K562 (cell line): ENCODE results near the gene ERGIC3.

Experiments
- DMBX1 ChIP-seq: fragments of 250-450 bp; sonication (Bioruptor Pico); IDR thresholded peaks from 2 replicates; pipeline ENCODE4 v1.8.0; 2022; ENCODE audit warnings: inconsistent platforms, mild to moderate bottlenecking, moderate library complexity, borderline replicate concordance
- ELF4 ChIP-seq: fragments of 450-650 bp; formaldehyde crosslinking; IDR thresholded peaks from 2 replicates; pipeline ENCODE4 v1.4.0; 2022; ENCODE audit warnings: missing genetic modification characterization
- POLR2A ChIP-seq: fragments of 450-650 bp; conservative IDR thresholded peaks from 2 replicates; pipeline ENCODE4 v1.6.1; 2016
- SMC3 ChIP-seq: conservative IDR thresholded peaks from 2 replicates; pipeline ENCODE4 v1.6.1; 2011; ENCODE audit warnings: low read depth, low read length, improper control_type of control experiment; ENCODE audit not compliant: insufficient read depth
- ZNF124 ChIP-seq: sonication (generic); formaldehyde crosslinking; IDR thresholded peaks from 2 replicates; pipeline ENCODE4 v1.8.1; 2022; ENCODE audit warnings: missing genetic modification reagents
- TF ChIP-seq, protein P1 (sequence below), 3 experiments: IDR thresholded peaks in 2 of 3; conservative IDR thresholded peaks in 1 of 3; 2 replicates each; pipeline ENCODE4 v1.5.1; 2011 to 2012; ENCODE audit warnings: low read length in 3 of 3, mild to moderate bottlenecking in 3 of 3, control low read depth in 2 of 3, improper control_type of control experiment in 1 of 3, inconsistent platforms in 1 of 3, low read depth in 1 of 3, mixed read lengths in 1 of 3, moderate library complexity in 1 of 3; ENCODE audit not compliant: insufficient read depth in 2 of 3
- TF ChIP-seq, protein P2 (sequence below): sonication (generic); formaldehyde crosslinking; IDR thresholded peaks from 2 replicates; pipeline ENCODE4 v1.9.0; 2022; ENCODE audit warnings: mild to moderate bottlenecking, missing genetic modification reagents
- TF ChIP-seq, protein P3 (sequence below), 2 experiments: fragments of 150-350 bp in 1 of 2; IDR thresholded peaks; 2 replicates each; pipeline ENCODE4 v1.6.1; 2012 to 2016; ENCODE audit warnings: low read depth in 2 of 2, low read length in 2 of 2, mild to moderate bottlenecking in 1 of 2, moderate library complexity in 1 of 2
- TF ChIP-seq, protein P4 (sequence below): sonication (generic); formaldehyde crosslinking; IDR thresholded peaks from 2 replicates; pipeline ENCODE4 v1.8.0; 2022; ENCODE audit warnings: missing genetic modification reagents, mild to moderate bottlenecking, borderline replicate concordance
- TF ChIP-seq, protein P5 (sequence below): fragments of 250-450 bp; sonication (Bioruptor Pico); IDR thresholded peaks from 2 replicates; pipeline ENCODE4 v1.5.0; 2022; ENCODE audit warnings: mild to moderate bottlenecking
- TF ChIP-seq, protein P6 (sequence below): fragments of 250-450 bp; sonication (Bioruptor Pico); IDR thresholded peaks from 2 replicates; pipeline ENCODE4 v1.4.0; 2020; ENCODE audit warnings: mild to moderate bottlenecking, moderate library complexity
- TF ChIP-seq, protein P7 (sequence below): fragments of 250-450 bp; sonication (Bioruptor Pico); IDR thresholded peaks from 2 replicates; pipeline ENCODE4 v1.4.0; 2020; ENCODE audit warnings: borderline replicate concordance

DNA sequence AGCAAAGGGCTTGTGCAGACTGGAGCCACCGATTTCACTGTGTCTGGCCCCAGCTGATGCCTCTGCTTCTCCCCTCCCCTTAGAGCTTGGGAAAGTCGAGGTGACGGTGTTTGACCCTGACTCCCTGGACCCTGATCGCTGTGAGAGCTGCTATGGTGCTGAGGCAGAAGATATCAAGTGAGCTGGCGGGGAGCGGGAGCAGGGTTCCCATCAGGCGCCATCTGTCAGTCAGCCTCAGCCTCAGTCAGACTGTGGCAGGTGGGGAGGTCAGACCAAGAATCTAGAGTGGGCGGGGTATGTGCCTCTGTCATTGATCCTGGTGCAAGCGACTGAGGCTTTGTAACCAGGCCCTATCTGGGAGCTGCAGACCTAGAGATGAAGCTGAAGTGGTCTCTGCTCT, 5.5 kb downstream of the ERGIC3 start:
- TF ChIP-seq, protein P1, sequence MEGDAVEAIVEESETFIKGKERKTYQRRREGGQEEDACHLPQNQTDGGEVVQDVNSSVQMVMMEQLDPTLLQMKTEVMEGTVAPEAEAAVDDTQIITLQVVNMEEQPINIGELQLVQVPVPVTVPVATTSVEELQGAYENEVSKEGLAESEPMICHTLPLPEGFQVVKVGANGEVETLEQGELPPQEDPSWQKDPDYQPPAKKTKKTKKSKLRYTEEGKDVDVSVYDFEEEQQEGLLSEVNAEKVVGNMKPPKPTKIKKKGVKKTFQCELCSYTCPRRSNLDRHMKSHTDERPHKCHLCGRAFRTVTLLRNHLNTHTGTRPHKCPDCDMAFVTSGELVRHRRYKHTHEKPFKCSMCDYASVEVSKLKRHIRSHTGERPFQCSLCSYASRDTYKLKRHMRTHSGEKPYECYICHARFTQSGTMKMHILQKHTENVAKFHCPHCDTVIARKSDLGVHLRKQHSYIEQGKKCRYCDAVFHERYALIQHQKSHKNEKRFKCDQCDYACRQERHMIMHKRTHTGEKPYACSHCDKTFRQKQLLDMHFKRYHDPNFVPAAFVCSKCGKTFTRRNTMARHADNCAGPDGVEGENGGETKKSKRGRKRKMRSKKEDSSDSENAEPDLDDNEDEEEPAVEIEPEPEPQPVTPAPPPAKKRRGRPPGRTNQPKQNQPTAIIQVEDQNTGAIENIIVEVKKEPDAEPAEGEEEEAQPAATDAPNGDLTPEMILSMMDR (IDR thresholded peaks at IDR 0.05 in 2 of 3, conservative IDR thresholded peaks at IDR 0.05 in 1 of 3; ENCODE audit: insufficient read depth in 2 of 3, low read depth in 1 of 3, low read length in 3 of 3), result no peak
- TF ChIP-seq, protein P2, sequence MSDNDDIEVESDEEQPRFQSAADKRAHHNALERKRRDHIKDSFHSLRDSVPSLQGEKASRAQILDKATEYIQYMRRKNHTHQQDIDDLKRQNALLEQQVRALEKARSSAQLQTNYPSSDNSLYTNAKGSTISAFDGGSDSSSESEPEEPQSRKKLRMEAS (CRISPR knock-in tag), result no peak
- TF ChIP-seq, protein P3, sequence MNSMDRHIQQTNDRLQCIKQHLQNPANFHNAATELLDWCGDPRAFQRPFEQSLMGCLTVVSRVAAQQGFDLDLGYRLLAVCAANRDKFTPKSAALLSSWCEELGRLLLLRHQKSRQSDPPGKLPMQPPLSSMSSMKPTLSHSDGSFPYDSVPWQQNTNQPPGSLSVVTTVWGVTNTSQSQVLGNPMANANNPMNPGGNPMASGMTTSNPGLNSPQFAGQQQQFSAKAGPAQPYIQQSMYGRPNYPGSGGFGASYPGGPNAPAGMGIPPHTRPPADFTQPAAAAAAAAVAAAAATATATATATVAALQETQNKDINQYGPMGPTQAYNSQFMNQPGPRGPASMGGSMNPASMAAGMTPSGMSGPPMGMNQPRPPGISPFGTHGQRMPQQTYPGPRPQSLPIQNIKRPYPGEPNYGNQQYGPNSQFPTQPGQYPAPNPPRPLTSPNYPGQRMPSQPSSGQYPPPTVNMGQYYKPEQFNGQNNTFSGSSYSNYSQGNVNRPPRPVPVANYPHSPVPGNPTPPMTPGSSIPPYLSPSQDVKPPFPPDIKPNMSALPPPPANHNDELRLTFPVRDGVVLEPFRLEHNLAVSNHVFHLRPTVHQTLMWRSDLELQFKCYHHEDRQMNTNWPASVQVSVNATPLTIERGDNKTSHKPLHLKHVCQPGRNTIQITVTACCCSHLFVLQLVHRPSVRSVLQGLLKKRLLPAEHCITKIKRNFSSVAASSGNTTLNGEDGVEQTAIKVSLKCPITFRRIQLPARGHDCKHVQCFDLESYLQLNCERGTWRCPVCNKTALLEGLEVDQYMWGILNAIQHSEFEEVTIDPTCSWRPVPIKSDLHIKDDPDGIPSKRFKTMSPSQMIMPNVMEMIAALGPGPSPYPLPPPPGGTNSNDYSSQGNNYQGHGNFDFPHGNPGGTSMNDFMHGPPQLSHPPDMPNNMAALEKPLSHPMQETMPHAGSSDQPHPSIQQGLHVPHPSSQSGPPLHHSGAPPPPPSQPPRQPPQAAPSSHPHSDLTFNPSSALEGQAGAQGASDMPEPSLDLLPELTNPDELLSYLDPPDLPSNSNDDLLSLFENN (IDR thresholded peaks at IDR 0.05; ENCODE audit: low read depth in 2 of 2, low read length in 2 of 2), result no peak
- TF ChIP-seq SMC3, result no peak
- TF ChIP-seq ZNF124 (CRISPR knock-in tag), result no peak
- no peak for TF ChIP-seq POLR2A
- TF ChIP-seq, protein P4, sequence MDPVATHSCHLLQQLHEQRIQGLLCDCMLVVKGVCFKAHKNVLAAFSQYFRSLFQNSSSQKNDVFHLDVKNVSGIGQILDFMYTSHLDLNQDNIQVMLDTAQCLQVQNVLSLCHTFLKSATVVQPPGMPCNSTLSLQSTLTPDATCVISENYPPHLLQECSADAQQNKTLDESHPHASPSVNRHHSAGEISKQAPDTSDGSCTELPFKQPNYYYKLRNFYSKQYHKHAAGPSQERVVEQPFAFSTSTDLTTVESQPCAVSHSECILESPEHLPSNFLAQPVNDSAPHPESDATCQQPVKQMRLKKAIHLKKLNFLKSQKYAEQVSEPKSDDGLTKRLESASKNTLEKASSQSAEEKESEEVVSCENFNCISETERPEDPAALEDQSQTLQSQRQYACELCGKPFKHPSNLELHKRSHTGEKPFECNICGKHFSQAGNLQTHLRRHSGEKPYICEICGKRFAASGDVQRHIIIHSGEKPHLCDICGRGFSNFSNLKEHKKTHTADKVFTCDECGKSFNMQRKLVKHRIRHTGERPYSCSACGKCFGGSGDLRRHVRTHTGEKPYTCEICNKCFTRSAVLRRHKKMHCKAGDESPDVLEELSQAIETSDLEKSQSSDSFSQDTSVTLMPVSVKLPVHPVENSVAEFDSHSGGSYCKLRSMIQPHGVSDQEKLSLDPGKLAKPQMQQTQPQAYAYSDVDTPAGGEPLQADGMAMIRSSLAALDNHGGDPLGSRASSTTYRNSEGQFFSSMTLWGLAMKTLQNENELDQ (CRISPR knock-in tag), result no peak
- TF ChIP-seq, protein P5, sequence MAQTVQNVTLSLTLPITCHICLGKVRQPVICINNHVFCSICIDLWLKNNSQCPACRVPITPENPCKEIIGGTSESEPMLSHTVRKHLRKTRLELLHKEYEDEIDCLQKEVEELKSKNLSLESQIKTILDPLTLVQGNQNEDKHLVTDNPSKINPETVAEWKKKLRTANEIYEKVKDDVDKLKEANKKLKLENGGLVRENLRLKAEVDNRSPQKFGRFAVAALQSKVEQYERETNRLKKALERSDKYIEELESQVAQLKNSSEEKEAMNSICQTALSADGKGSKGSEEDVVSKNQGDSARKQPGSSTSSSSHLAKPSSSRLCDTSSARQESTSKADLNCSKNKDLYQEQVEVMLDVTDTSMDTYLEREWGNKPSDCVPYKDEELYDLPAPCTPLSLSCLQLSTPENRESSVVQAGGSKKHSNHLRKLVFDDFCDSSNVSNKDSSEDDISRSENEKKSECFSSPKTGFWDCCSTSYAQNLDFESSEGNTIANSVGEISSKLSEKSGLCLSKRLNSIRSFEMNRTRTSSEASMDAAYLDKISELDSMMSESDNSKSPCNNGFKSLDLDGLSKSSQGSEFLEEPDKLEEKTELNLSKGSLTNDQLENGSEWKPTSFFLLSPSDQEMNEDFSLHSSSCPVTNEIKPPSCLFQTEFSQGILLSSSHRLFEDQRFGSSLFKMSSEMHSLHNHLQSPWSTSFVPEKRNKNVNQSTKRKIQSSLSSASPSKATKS (CRISPR knock-in tag), result no peak
- TF ChIP-seq DMBX1, result no peak
- no peak for TF ChIP-seq ELF4
- TF ChIP-seq, protein P6, sequence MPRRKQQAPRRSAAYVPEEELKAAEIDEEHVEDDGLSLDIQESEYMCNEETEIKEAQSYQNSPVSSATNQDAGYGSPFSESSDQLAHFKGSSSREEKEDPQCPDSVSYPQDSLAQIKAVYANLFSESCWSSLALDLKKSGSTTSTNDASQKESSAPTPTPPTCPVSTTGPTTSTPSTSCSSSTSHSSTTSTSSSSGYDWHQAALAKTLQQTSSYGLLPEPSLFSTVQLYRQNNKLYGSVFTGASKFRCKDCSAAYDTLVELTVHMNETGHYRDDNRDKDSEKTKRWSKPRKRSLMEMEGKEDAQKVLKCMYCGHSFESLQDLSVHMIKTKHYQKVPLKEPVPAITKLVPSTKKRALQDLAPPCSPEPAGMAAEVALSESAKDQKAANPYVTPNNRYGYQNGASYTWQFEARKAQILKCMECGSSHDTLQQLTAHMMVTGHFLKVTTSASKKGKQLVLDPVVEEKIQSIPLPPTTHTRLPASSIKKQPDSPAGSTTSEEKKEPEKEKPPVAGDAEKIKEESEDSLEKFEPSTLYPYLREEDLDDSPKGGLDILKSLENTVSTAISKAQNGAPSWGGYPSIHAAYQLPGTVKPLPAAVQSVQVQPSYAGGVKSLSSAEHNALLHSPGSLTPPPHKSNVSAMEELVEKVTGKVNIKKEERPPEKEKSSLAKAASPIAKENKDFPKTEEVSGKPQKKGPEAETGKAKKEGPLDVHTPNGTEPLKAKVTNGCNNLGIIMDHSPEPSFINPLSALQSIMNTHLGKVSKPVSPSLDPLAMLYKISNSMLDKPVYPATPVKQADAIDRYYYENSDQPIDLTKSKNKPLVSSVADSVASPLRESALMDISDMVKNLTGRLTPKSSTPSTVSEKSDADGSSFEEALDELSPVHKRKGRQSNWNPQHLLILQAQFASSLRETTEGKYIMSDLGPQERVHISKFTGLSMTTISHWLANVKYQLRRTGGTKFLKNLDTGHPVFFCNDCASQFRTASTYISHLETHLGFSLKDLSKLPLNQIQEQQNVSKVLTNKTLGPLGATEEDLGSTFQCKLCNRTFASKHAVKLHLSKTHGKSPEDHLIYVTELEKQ, result no peak
- TF ChIP-seq, protein P7, sequence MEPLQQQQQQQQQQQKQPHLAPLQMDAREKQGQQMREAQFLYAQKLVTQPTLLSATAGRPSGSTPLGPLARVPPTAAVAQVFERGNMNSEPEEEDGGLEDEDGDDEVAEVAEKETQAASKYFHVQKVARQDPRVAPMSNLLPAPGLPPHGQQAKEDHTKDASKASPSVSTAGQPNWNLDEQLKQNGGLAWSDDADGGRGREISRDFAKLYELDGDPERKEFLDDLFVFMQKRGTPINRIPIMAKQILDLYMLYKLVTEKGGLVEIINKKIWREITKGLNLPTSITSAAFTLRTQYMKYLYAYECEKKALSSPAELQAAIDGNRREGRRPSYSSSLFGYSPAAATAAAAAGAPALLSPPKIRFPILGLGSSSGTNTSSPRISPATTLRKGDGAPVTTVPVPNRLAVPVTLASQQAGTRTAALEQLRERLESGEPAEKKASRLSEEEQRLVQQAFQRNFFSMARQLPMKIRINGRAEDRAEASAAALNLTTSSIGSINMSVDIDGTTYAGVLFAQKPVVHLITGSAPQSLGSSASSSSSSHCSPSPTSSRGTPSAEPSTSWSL, result no peak
